ENCODE data around the gene SHISAL1. TPM values are rescaled to one million over a fixed set of nuclear protein-coding genes. Genes with fewer than 3 reads are reported as not detected.

SHISAL1 gene
- total RNA-seq, 1 experiment from 2014 or later: 2.9 TPM

DNA sequence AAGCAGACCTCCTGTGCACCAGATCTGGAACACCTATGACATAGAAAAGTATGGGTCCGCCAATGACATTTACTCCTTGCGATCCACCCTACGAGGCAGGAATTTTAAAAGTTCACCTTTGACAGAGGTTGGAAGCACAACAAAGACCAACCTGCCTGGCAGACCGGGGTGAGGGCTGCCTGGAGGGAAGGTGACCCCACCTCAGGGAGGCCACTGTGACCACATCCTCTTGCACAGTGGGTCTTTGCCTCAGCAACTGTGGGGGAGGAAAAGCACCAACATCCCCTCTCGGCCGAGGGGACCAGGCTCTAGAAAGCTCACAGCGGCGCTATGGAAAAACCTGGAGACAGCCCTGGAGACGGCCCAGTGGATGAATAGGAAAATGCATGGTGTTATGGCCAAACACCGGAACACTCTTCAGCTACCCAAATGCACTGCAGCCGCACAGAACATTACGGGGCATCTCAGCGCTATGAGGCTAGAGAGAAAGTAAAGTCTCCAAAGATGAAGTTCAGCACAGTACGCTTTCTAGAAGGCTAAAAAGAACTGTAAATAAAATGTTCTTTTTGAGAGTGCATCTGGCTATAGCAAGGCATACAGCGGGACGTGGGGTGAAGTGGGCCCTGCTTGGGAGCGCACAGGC, 1.8 kb upstream of the SHISAL1 start:
- H3K4ac ChIP-seq (ENCODE audit: low read depth, low read length): no peak overlapping the region
- no peak overlapping the region for H3K14ac ChIP-seq (ENCODE audit: insufficient read depth, low read length)
- H4K8ac ChIP-seq (replicated peaks; ENCODE audit: insufficient read length, low read depth, low read length): no peak overlapping the region
- H3K4me1 ChIP-seq (ENCODE audit: insufficient read depth, low read length): no peaks in the 10 kb centered on the region
- no peaks in the 10 kb centered on the region for H3K79me2 ChIP-seq (ENCODE audit: insufficient read depth, low read length)
- no peak overlapping the region for H2BK12ac ChIP-seq (ENCODE audit: insufficient read length, low read depth, low read length)
- H2BK5ac ChIP-seq (ENCODE audit: insufficient read length, low read length): no peak overlapping the region
- no peak overlapping the region for H2AFZ ChIP-seq (ENCODE audit: low read length)
- Mint-ChIP-seq H3K9me3 (no peaks in the 10 kb centered on the region), H3K27me3 (ENCODE audit: low read depth) (no peaks in the 10 kb centered on the region; the same call in none of the 2 replicates), H3K36me3 (ENCODE audit: insufficient read depth in 1 of 3, low read depth in 3 of 3) (no peaks in the 10 kb centered on the region), H3K4me1 (peaks cover 4 to 7% of the 10 kb centered on the region in 2 experiments; a peak in 3 of 4 replicates), H3K4me3 (no peak overlapping the region), H3K27ac (no peak overlapping the region; a peak in 1 of 7 replicates)
- WGBS (ENCODE audit: extremely low coverage, insufficient read length, low lambda C conversion rate): no CpG with 5 or more reads among the region's 17 CpGs
- no peaks in the 10 kb centered on the region for H3K79me1 ChIP-seq (ENCODE audit: insufficient read depth, low read depth, low read length, poor library complexity, severe bottlenecking)
- H2AK5ac ChIP-seq (ENCODE audit: insufficient read length, low read length): no peak overlapping the region
- H4K91ac ChIP-seq (ENCODE audit: insufficient read length, low read depth, low read length): no peak overlapping the region
- no peak overlapping the region for H3K27ac ChIP-seq (ENCODE audit: insufficient read length, low read depth, low read length)
- no peak overlapping the region for H3K23ac ChIP-seq (ENCODE audit: insufficient read length, low read depth, low read length)
- no peaks in the 10 kb centered on the region for H4K20me1 ChIP-seq (ENCODE audit: control insufficient read depth, insufficient read depth, insufficient read length)
- H3K9me3 ChIP-seq (ENCODE audit: control insufficient read depth, low read depth, low read length): no peaks in the 10 kb centered on the region
- H3T11ph ChIP-seq (ENCODE audit: low read length): no peak overlapping the region
- no peak overlapping the region for H3K56ac ChIP-seq (ENCODE audit: insufficient read length, low read depth, low read length)
- no peak for DNase-seq
- no peak overlapping the region for H2BK120ac ChIP-seq (ENCODE audit: low read depth, low read length, poor library complexity, severe bottlenecking)
- no peaks in the 10 kb centered on the region for H3K23me2 ChIP-seq (ENCODE audit: insufficient read length, low read depth, low read length, poor library complexity, severe bottlenecking)
- TF ChIP-seq, protein P1, sequence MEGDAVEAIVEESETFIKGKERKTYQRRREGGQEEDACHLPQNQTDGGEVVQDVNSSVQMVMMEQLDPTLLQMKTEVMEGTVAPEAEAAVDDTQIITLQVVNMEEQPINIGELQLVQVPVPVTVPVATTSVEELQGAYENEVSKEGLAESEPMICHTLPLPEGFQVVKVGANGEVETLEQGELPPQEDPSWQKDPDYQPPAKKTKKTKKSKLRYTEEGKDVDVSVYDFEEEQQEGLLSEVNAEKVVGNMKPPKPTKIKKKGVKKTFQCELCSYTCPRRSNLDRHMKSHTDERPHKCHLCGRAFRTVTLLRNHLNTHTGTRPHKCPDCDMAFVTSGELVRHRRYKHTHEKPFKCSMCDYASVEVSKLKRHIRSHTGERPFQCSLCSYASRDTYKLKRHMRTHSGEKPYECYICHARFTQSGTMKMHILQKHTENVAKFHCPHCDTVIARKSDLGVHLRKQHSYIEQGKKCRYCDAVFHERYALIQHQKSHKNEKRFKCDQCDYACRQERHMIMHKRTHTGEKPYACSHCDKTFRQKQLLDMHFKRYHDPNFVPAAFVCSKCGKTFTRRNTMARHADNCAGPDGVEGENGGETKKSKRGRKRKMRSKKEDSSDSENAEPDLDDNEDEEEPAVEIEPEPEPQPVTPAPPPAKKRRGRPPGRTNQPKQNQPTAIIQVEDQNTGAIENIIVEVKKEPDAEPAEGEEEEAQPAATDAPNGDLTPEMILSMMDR (conservative IDR thresholded peaks at IDR 0.05): peak; percentile 17; the same call in 1 of the 3 replicates
- no peak overlapping the region for H4K5ac ChIP-seq (ENCODE audit: insufficient read length, low read depth, low read length)
- H2BK15ac ChIP-seq (ENCODE audit: low read depth, low read length): no peak overlapping the region
- H3K4me2 ChIP-seq (ENCODE audit: insufficient read depth, insufficient read length, low read length): no peak overlapping the region
- H3K27me3 ChIP-seq (ENCODE audit: insufficient read depth, low read length): no peaks in the 10 kb centered on the region
- H2BK20ac ChIP-seq (ENCODE audit: low read depth, low read length, poor library complexity, severe bottlenecking): no peak overlapping the region
- H3K18ac ChIP-seq (ENCODE audit: insufficient read length, low read depth, low read length): no peak overlapping the region
- no peak overlapping the region for H3K9ac ChIP-seq (ENCODE audit: extremely low read depth, insufficient read length, low read length)
